Smooth muscle cell (in vitro differentiated cells): ENCODE results near the gene FANCD2OS. TPM values are rescaled to one million over a fixed set of nuclear protein-coding genes. Genes with fewer than 3 reads are reported as not detected.
"Not testable (repeated sequence)": the region's sequence is repeated elsewhere in the genome, so short reads cannot be mapped to it uniquely, and the experiment has no call there.

ENCODE experiments used
- DNase-seq: peaks from one replicate; lab custom pipeline; 2025; ENCODE audit not compliant: unreplicated experiment; lab: John Stamatoyannopoulos, UW
- H2AFZ ChIP-seq: fragments of 200-600 bp; sonication (generic); 2 replicates; pipeline ENCODE4 v1.6.0; 2016; ENCODE audit warnings: antibody characterized with exemption, low read depth, mild to moderate bottlenecking
- H3F3A ChIP-seq: fragments of 200-600 bp; sonication (generic); 2 replicates; pipeline ENCODE4 v1.6.0; 2017; ENCODE audit warnings: antibody characterized with exemption, low read depth
- H3K27ac ChIP-seq: fragments of 200-600 bp; sonication (generic); 2 replicates; pipeline ENCODE4 v1.5.1; 2016; ENCODE audit warnings: low read depth, mild to moderate bottlenecking
- H3K27me3 ChIP-seq: fragments of 200-600 bp; sonication (generic); 2 replicates; pipeline ENCODE4 v1.6.1; 2016; ENCODE audit warnings: low read depth, mild to moderate bottlenecking
- H3K36me3 ChIP-seq: fragments of 200-600 bp; sonication (generic); 2 replicates; pipeline ENCODE4 v1.5.1; 2016; ENCODE audit warnings: low read depth
- H3K4me1 ChIP-seq: fragments of 200-600 bp; sonication (generic); 2 replicates; pipeline ENCODE4 v1.5.1; 2016; ENCODE audit warnings: low read depth
- H3K4me2 ChIP-seq: fragments of 200-600 bp; sonication (generic); 2 replicates; pipeline ENCODE4 v1.6.0; 2016; ENCODE audit warnings: mild to moderate bottlenecking
- H3K4me3 ChIP-seq: fragments of 200-600 bp; sonication (generic); 2 replicates; pipeline ENCODE4 v1.5.1; 2016; ENCODE audit warnings: mild to moderate bottlenecking
- H3K79me2 ChIP-seq: fragments of 200-600 bp; sonication (generic); 2 replicates; pipeline ENCODE4 v1.6.0; 2016; ENCODE audit warnings: low read depth, mild to moderate bottlenecking
- H3K9ac ChIP-seq: fragments of 200-600 bp; sonication (generic); 2 replicates; pipeline ENCODE4 v1.6.0; 2016; ENCODE audit warnings: low read depth
- H3K9me3 ChIP-seq: fragments of 200-600 bp; sonication (generic); replicated peaks from 2 replicates; pipeline ENCODE4 v1.5.1; 2016; ENCODE audit warnings: low read depth
- H4K20me1 ChIP-seq: fragments of 200-600 bp; sonication (generic); 2 replicates; pipeline ENCODE4 v1.6.0; 2016; ENCODE audit warnings: low read depth
- whole genome bisulfite sequencing: methylation state at CpG from one replicate; pipeline ENCODE4 v1.1.7; 2016; ENCODE audit warnings: low lambda C conversion rate; 5-methylcytosine and 5-hydroxymethylcytosine counted together
- polyA plus RNA-seq: library from polyadenylated mRNA; unstranded; fragments of >200 nt; fragmentation: Nextera tagmentation; extraction: Ambion mirVana; gene quantifications from 2 replicates; pipeline ENCODE4 v1.2.1, GENCODE V29; 2016
- total RNA-seq: library from RNA; depleted of rRNA; stranded (reverse); fragments of >200 nt; gene quantifications from 2 replicates; pipeline ENCODE4 v1.2.3, GENCODE V29; 2014
- TF ChIP-seq, protein P1 (sequence below): fragments of 200-600 bp; sonication (generic); IDR thresholded peaks from 2 replicates; pipeline ENCODE4 v1.5.1; 2017; ENCODE audit warnings: borderline replicate concordance, mild to moderate bottlenecking, antibody characterized with exemption; ENCODE audit not compliant: insufficient read depth, poor library complexity, severe bottlenecking

The FANCD2OS gene
- total and polyA plus RNA-seq, 2 experiments from 2014 or later = not detected

DNA sequence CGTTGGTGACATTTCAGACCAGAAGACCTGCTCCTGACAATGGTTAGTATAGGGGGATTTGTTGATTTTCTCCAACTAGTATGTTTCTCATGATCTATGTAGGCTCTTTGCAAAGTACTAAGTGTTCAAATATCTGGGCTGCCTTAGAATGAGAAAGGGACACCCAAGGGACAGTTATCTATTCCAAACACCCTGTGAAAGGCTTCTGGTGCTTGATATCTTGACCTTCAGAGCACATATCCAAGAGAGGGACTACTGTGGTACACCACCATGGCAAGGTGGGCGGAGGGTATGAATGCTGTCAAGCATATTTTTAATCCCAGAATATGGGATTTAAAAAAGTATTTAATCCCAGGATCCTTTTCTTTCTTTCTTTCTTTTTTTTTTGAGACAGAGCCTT lies 1.1 kb downstream of the FANCD2OS start:
- no peaks in the 10 kb centered on the region for H3F3A ChIP-seq
- no peaks in the 10 kb centered on the region for H3K36me3 ChIP-seq
- H3K9ac ChIP-seq = no peak overlapping the region
- no peaks in the 10 kb centered on the region for H4K20me1 ChIP-seq
- H2AFZ ChIP-seq = no peak overlapping the region
- H3K4me2 ChIP-seq = no peak overlapping the region
- H3K27ac ChIP-seq = no peak overlapping the region
- H3K4me3 ChIP-seq = no peak overlapping the region
- H3K79me2 ChIP-seq = no peaks in the 10 kb centered on the region
- H3K27me3 ChIP-seq = no peaks in the 10 kb centered on the region
- WGBS = 91% methylated on average over 2 of the region's 2 CpGs
- TF ChIP-seq, protein P1, sequence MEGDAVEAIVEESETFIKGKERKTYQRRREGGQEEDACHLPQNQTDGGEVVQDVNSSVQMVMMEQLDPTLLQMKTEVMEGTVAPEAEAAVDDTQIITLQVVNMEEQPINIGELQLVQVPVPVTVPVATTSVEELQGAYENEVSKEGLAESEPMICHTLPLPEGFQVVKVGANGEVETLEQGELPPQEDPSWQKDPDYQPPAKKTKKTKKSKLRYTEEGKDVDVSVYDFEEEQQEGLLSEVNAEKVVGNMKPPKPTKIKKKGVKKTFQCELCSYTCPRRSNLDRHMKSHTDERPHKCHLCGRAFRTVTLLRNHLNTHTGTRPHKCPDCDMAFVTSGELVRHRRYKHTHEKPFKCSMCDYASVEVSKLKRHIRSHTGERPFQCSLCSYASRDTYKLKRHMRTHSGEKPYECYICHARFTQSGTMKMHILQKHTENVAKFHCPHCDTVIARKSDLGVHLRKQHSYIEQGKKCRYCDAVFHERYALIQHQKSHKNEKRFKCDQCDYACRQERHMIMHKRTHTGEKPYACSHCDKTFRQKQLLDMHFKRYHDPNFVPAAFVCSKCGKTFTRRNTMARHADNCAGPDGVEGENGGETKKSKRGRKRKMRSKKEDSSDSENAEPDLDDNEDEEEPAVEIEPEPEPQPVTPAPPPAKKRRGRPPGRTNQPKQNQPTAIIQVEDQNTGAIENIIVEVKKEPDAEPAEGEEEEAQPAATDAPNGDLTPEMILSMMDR = no peak
- no peaks in the 10 kb centered on the region for H3K4me1 ChIP-seq
- no peaks in the 10 kb centered on the region for H3K9me3 ChIP-seq
- no peak for DNase-seq

DNA sequence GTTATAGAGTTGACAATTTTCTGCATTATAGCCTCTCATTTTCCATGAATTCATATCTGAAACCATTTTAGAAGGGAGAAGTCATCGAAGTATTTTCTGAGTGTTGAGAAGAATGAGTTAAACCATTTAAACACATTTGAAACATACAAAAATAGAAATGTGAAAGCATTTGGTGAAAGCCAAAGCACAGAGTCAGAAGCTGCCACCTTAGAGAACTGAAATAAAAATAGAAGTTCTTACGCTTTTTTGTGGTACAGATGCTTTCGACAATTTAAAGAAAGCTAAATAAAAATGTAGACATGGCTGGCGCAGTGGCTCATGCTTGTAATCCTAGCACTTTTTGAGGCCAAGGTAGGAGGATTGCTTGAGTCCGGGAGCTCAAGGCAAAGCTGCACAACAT lies 9.0 kb downstream of the FANCD2OS start:
- H3K4me2 ChIP-seq = no peak overlapping the region
- H3K27ac ChIP-seq = no peak overlapping the region
- H3F3A ChIP-seq = no peaks in the 10 kb centered on the region
- H3K79me2 ChIP-seq = no peaks in the 10 kb centered on the region
- H3K9me3 ChIP-seq = no peaks in the 10 kb centered on the region
- TF ChIP-seq, protein P1 = no peak
- no peak for DNase-seq
- H3K4me1 ChIP-seq = no peaks in the 10 kb centered on the region
- no peak overlapping the region for H3K9ac ChIP-seq
- H4K20me1 ChIP-seq = no peaks in the 10 kb centered on the region
- no peaks in the 10 kb centered on the region for H3K36me3 ChIP-seq
- WGBS = 97% methylated on average over 5 of the region's 5 CpGs
- no peak overlapping the region for H3K4me3 ChIP-seq
- no peak overlapping the region for H2AFZ ChIP-seq
- no peaks in the 10 kb centered on the region for H3K27me3 ChIP-seq

DNA sequence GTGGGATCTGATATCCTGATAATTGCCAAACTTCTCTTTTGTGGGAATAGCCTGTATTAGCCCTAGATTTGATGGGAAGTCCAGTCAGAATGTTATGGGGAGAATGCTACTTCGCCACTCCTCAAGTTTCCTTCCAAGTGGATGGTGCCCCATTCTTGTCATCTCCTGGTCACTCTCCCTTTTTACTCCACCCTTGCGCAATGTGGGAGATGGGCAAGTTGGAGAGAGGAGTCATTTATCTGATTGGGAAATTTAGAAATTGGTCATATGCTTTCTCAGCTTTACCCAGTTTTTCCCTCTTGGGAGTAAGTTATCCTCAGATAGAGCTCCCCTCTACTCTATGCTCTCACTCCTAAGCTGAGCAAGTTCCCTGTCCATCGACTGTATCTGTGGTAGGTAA lies 14.4 kb downstream of the FANCD2OS start:
- no peaks in the 10 kb centered on the region for H3K4me1 ChIP-seq
- no peaks in the 10 kb centered on the region for H4K20me1 ChIP-seq
- no peak overlapping the region for H3K4me3 ChIP-seq
- H2AFZ ChIP-seq = no peak overlapping the region
- H3K9me3 ChIP-seq = no peaks in the 10 kb centered on the region
- H3F3A ChIP-seq = no peaks in the 10 kb centered on the region
- no peak overlapping the region for H3K27ac ChIP-seq
- H3K27me3 ChIP-seq = no peaks in the 10 kb centered on the region
- no peak overlapping the region for H3K4me2 ChIP-seq
- no peaks in the 10 kb centered on the region for H3K79me2 ChIP-seq
- TF ChIP-seq, protein P1 = no peak
- DNase-seq = no peak
- no peaks in the 10 kb centered on the region for H3K36me3 ChIP-seq
- WGBS = 98% methylated on average over 3 of the region's 3 CpGs
- no peak overlapping the region for H3K9ac ChIP-seq

DNA sequence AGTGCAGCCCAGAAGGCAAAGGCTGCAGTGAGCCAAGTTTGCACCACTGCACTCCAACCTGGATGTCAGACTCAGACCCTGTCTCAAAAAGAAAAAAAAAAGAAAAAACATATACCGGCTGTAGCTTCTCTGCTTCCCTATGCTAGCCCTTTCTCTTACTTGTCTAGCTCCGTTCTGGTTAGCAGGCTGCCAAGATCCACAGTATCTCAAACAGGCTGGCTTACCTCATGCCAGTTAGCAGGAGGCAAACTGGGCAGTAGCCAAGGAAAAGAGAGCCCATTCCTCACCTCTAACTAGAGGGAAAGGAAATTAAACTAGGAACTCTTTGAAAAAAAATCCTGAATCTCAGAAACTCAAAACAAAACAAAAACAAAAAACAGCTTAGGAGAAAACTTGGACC lies 16.7 kb downstream of the FANCD2OS start:
- not testable (repeated sequence) for H3K9ac ChIP-seq, H3K27ac ChIP-seq, H3K4me2 ChIP-seq, H3K27me3 ChIP-seq, H3K9me3 ChIP-seq, DNase-seq, H4K20me1 ChIP-seq, H3K79me2 ChIP-seq, H3F3A ChIP-seq, H2AFZ ChIP-seq, H3K36me3 ChIP-seq, H3K4me1 ChIP-seq, H3K4me3 ChIP-seq
- WGBS = 100% methylated on average over 2 of the region's 2 CpGs

DNA sequence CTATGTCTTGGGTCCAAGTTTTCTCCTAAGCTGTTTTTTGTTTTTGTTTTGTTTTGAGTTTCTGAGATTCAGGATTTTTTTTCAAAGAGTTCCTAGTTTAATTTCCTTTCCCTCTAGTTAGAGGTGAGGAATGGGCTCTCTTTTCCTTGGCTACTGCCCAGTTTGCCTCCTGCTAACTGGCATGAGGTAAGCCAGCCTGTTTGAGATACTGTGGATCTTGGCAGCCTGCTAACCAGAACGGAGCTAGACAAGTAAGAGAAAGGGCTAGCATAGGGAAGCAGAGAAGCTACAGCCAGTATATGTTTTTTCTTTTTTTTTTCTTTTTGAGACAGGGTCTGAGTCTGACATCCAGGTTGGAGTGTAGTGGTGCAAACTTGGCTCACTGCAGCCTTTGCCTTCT lies 17.3 kb downstream of the FANCD2OS start:
- not testable (repeated sequence) for H3K4me1 ChIP-seq, DNase-seq
- WGBS = 100% methylated on average over 1 of the region's 1 CpG

More for the DNA sequence above, 17.3 kb downstream of the FANCD2OS start:
- not testable (repeated sequence) for H3K9me3 ChIP-seq, H4K20me1 ChIP-seq, H3K79me2 ChIP-seq, H3K4me2 ChIP-seq, H3K36me3 ChIP-seq, H3K4me3 ChIP-seq, H3F3A ChIP-seq, H3K27ac ChIP-seq, H3K27me3 ChIP-seq, H3K9ac ChIP-seq, H2AFZ ChIP-seq
